DND-41 (cell line): ENCODE measurements around the gene IMPG1.

ENCODE experiments used
- ATAC-seq: fragments of 200-7000 bp; cut with Tn5 transposase; 3 replicates; pipeline ENCODE4 v1.9.1; 2021; ENCODE audit warnings: low read depth; ENCODE audit not compliant: insufficient read depth
- DNase-seq: peaks from one replicate; pipeline ENCODE4 v3.0.0-alpha.2; 2020
- H2AFZ ChIP-seq: 2 replicates; pipeline ENCODE4 v1.6.0; 2012; ENCODE audit warnings: low read depth, low read length
- H3K27ac ChIP-seq: 2 replicates; pipeline ENCODE4 v1.5.1; 2012; ENCODE audit warnings: low read length, inconsistent platforms
- H3K27me3 ChIP-seq: fragments of 200-600 bp; sonication (generic); 2 replicates; pipeline ENCODE4 v1.6.0; 2012; ENCODE audit warnings: low read length, mild to moderate bottlenecking, inconsistent platforms; ENCODE audit not compliant: insufficient read depth, poor library complexity
- H3K36me3 ChIP-seq: 2 replicates; pipeline ENCODE4 v1.5.1; 2012; ENCODE audit warnings: low read length, inconsistent platforms; ENCODE audit not compliant: insufficient read depth
- H3K4me1 ChIP-seq: 2 replicates; pipeline ENCODE4 v1.5.1; 2012; ENCODE audit warnings: mild to moderate bottlenecking, low read length; ENCODE audit not compliant: insufficient read depth
- H3K4me2 ChIP-seq: 2 replicates; pipeline ENCODE4 v1.6.0; 2012; ENCODE audit warnings: mild to moderate bottlenecking, moderate library complexity, low read length, inconsistent platforms; ENCODE audit not compliant: insufficient read depth
- H3K4me3 ChIP-seq, 2 experiments: fragments of 200-600 bp in 1 of 2; shearing (Covaris generic) in 1 of 2; 2 replicates each; pipeline ENCODE4 v1.5.1; 2012 to 2016; ENCODE audit warnings: inconsistent platforms in 2 of 2, low read length in 2 of 2, mild to moderate bottlenecking in 2 of 2, low read depth in 1 of 2, moderate library complexity in 1 of 2
- H3K79me2 ChIP-seq: 2 replicates; pipeline ENCODE4 v1.6.0; 2012; ENCODE audit warnings: low read length, inconsistent platforms; ENCODE audit not compliant: insufficient read depth
- H3K9ac ChIP-seq: 2 replicates; pipeline ENCODE4 v1.6.0; 2012; ENCODE audit warnings: low read depth, mild to moderate bottlenecking, inconsistent platforms, low read length, moderate library complexity
- H3K9me3 ChIP-seq: 2 replicates; pipeline ENCODE4 v1.5.1; 2012; ENCODE audit warnings: low read length, moderate library complexity, mild to moderate bottlenecking, inconsistent platforms; ENCODE audit not compliant: insufficient read depth, severe bottlenecking
- H4K20me1 ChIP-seq: 2 replicates; pipeline ENCODE4 v1.6.0; 2012; ENCODE audit warnings: low read length; ENCODE audit not compliant: insufficient read depth
- CTCF ChIP-seq: IDR thresholded peaks from 2 replicates; pipeline ENCODE4 v1.5.1; 2012; ENCODE audit warnings: borderline replicate concordance, low read length, moderate library complexity, mild to moderate bottlenecking; ENCODE audit not compliant: poor library complexity, severe bottlenecking; ENCODE audit errors: extremely low read depth
- EZH2 ChIP-seq: IDR thresholded peaks from 3 replicates; pipeline ENCODE4 v1.6.1; 2012; ENCODE audit warnings: borderline replicate concordance, low read depth, mild to moderate bottlenecking, moderate library complexity, low read length, inconsistent platforms; ENCODE audit not compliant: severe bottlenecking

IMPG1 gene

DNA sequence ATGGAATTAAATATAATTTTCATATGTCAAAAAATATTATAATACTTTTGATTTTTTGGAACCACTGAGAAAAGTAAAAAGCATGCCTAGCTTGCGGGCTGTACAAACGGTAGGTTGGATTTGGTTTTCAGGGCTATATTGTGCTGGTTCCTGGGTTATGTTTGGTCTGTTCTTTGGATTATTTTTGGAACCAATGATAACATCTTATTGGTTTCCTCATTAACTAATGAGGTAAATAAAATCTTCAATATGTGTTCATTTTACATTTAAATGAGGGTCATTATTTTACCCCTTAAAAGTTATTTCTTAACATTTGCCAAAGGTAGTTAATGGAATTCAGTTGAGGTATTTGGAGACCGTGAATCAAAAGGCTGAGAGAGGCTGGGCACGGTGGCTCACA lies 96.6 kb downstream of the IMPG1 start:
- Histone ChIP-seq H3K9me3 (no peaks in the 10 kb centered on the region), H3K27me3 (no peaks in the 10 kb centered on the region), H3K79me2 (no peaks in the 10 kb centered on the region), H3K4me3 (no peak overlapping the region), H3K4me1 (no peaks in the 10 kb centered on the region), H3K27ac (no peak overlapping the region), H4K20me1 (no peaks in the 10 kb centered on the region), H3K9ac (no peak overlapping the region), H3K4me2 (no peak overlapping the region), H3K36me3 (no peaks in the 10 kb centered on the region), H2AFZ (no peak overlapping the region)
- DNase-seq (no peak), ATAC-seq (no peak)
- TF ChIP-seq EZH2 (no peak), CTCF (no peak)

DNA sequence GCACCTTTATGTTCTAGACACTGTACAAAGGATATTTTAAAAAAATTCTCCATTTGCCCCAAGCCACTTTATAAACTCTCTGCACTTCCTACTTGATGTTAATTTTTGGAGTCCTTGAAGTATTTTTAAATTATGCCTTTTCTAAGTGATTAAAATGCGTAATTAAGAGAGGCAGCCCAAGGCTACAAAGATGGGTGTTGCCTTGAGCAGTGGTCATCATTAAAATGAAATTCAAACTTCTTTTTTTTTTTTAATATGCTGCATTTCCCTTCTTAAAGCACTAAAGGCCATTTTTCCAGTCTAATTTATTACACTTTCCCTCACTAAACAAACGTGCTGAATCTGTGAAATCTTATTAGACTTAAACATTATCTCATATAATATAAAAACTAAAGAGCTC lies 102.4 kb downstream of the IMPG1 start:
- H3K9me3 ChIP-seq, result no peaks in the 10 kb centered on the region
- H3K9ac ChIP-seq, result no peak overlapping the region
- no peak overlapping the region for H2AFZ ChIP-seq
- H4K20me1 ChIP-seq, result no peaks in the 10 kb centered on the region
- no peaks in the 10 kb centered on the region for H3K4me1 ChIP-seq
- no peaks in the 10 kb centered on the region for H3K79me2 ChIP-seq
- no peaks in the 10 kb centered on the region for H3K27me3 ChIP-seq
- H3K27ac ChIP-seq, result no peak overlapping the region
- no peak overlapping the region for H3K4me2 ChIP-seq
- H3K4me3 ChIP-seq, result no peak overlapping the region
- no peak for TF ChIP-seq CTCF
- no peak for TF ChIP-seq EZH2
- H3K36me3 ChIP-seq, result no peaks in the 10 kb centered on the region
- ATAC-seq (no peak), DNase-seq (no peak)

DNA sequence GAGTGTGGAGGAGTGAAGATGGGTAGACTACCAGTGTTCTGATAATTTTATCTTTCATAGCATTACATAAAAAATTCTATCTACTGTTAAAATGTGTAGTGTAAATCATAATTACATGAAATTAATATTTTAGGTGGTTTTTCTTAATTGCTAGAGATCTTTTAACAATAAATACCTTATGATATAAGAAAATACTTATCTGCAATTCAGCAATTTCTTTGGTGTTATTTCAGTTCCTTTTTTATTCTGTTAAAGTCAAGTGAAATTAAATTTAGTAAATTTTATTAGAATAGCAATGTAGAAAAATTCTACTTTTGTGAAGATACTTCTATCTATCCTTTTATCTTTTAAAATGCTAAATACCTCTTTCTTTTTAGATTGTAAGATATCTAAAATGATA lies 104.3 kb downstream of the IMPG1 start:
- Histone ChIP-seq H3K4me2 (no peak overlapping the region), H3K79me2 (no peaks in the 10 kb centered on the region), H3K9me3 (no peaks in the 10 kb centered on the region), H3K27me3 (no peaks in the 10 kb centered on the region), H2AFZ (no peak overlapping the region), H3K9ac (no peak overlapping the region), H3K36me3 (no peaks in the 10 kb centered on the region), H3K4me3 (no peak overlapping the region), H4K20me1 (no peaks in the 10 kb centered on the region), H3K27ac (no peak overlapping the region), H3K4me1 (no peaks in the 10 kb centered on the region)
- TF ChIP-seq EZH2, result no peak
- no peak for TF ChIP-seq CTCF
- DNase-seq (no peak), ATAC-seq (no peak)

DNA sequence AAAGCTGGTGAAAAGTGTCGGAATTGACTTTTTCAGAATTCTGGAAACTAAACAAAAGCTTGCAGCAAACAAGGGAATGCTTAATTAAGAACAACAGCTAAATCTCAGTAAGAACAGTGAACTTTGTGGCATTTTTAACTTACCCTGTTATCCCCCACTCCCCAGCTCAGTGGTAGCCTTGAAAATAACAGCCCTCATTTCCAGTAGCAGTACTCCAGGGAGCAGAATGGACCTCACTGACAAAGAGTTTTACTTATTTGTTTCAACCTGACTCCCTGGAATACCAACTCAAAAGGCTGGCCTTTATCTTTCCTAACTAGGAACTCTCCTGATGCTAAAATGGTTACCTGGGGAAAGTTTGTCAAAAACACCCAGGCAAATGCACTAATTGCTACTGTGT lies 108.9 kb downstream of the IMPG1 start:
- no peaks in the 10 kb centered on the region for H3K4me1 ChIP-seq
- no peak overlapping the region for H3K9ac ChIP-seq
- TF ChIP-seq EZH2 (no peak), CTCF (no peak)
- H2AFZ ChIP-seq, result no peak overlapping the region
- no peak overlapping the region for H3K4me2 ChIP-seq
- H3K9me3 ChIP-seq, result no peaks in the 10 kb centered on the region
- no peaks in the 10 kb centered on the region for H4K20me1 ChIP-seq
- H3K79me2 ChIP-seq, result no peaks in the 10 kb centered on the region
- no peaks in the 10 kb centered on the region for H3K27me3 ChIP-seq
- ATAC-seq, result no peak
- no peaks in the 10 kb centered on the region for H3K36me3 ChIP-seq
- no peak overlapping the region for H3K4me3 ChIP-seq
- DNase-seq, result no peak
- no peak overlapping the region for H3K27ac ChIP-seq
